Suprapubic skin (tissue), 3 donors: ENCODE data around the gene SOX6.

Source experiments
- CTCF ChIP-seq, 2 donors: fragments of 200-600 bp in 1 of 2; fragments of 450-650 bp in 1 of 2; sonication (generic) in 1 of 2; IDR thresholded peaks; one replicate each; pipeline ENCODE4 v1.5.1; 2016 to 2019; ENCODE audit warnings: antibody characterized with exemption in 2 of 2, mild to moderate bottlenecking in 1 of 2, moderate library complexity in 1 of 2
- EP300 ChIP-seq: sonication (generic); formaldehyde crosslinking; IDR thresholded peaks from one replicate; pipeline ENCODE4 v1.6.1; 2017; ENCODE audit warnings: antibody characterized with exemption

GRCh38 chr11:16337421-16338213 is 18.7 kb downstream of the SOX6 start:
- TF ChIP-seq EP300 (no peak), CTCF (IDR thresholded peaks at IDR 0.05) (no peak)
